SK-N-SH (cell line): ENCODE results near the gene SIRT1. TPM values are rescaled to one million over a fixed set of nuclear protein-coding genes. Genes with fewer than 3 reads are reported as not detected.

Experiments
- CTCF ChIA-PET: fragments of 300-600, 350-600 bp; formaldehyde crosslinking; extraction: SDS; loops from one replicate; lab custom pipeline; 2021; lab: Yijun Ruan, JAX
- POLR2A ChIA-PET: fragments of 350-600 bp; sonication (Branson Sonifier 250); formaldehyde crosslinking; extraction: SDS; loops from one replicate; lab custom pipeline; 2020; ENCODE audit warnings: antibody characterized with exemption, inconsistent platforms; lab: Yijun Ruan, JAX
- DNase-seq: peaks from one replicate; pipeline ENCODE4 v3.0.0; 2012
- H2AFZ ChIP-seq: fragments of 200-600 bp; sonication (generic); 2 replicates; pipeline ENCODE4 v1.8.1; 2016; ENCODE audit warnings: antibody characterized with exemption, mild to moderate bottlenecking, low read depth
- H3F3A ChIP-seq: fragments of 200-600 bp; sonication (generic); replicated peaks from 2 replicates; pipeline ENCODE3; 2016; ENCODE audit warnings: antibody characterized with exemption, mild to moderate bottlenecking; ENCODE audit not compliant: insufficient read depth
- H3K27ac ChIP-seq, 2 experiments: fragments of 200-500 bp in 1 of 2; fragments of 200-600 bp in 1 of 2; sonication (Bioruptor generic) in 1 of 2; sonication (generic), shearing (Covaris generic) in 1 of 2; 2 replicates each; pipeline versions ENCODE4 v1.5.1 to v1.6.1; 2014 to 2016; ENCODE audit warnings: low read depth in 2 of 2, inconsistent platforms in 1 of 2, low read length in 1 of 2, mild to moderate bottlenecking in 1 of 2, mixed read lengths in 1 of 2
- H3K27me3 ChIP-seq: fragments of 200-600 bp; sonication (generic), shearing (Covaris generic); 2 replicates; pipeline ENCODE4 v1.6.1; 2016; ENCODE audit warnings: mixed run types; ENCODE audit not compliant: insufficient read depth
- H3K36me3 ChIP-seq, 2 experiments: fragments of 200-500 bp in 1 of 2; fragments of 200-600 bp in 1 of 2; sonication (Bioruptor generic) in 1 of 2; sonication (generic) in 1 of 2; replicated peaks in 1 of 2; 2 replicates each; pipeline versions ENCODE3 to v1.5.1; 2014 to 2016; ENCODE audit warnings: low read length in 1 of 2, mild to moderate bottlenecking in 1 of 2; ENCODE audit not compliant: insufficient read depth in 2 of 2, control insufficient read depth in 1 of 2
- H3K4me1 ChIP-seq, 2 experiments: fragments of 200-500 bp in 1 of 2; fragments of 200-600 bp in 1 of 2; sonication (Bioruptor generic) in 1 of 2; sonication (generic), shearing (Covaris generic) in 1 of 2; 2 replicates each; pipeline versions ENCODE4 v1.5.1 to v1.6.1; 2014 to 2016; ENCODE audit warnings: low read depth in 1 of 2, low read length in 1 of 2, mixed run types in 1 of 2; ENCODE audit not compliant: insufficient read depth in 2 of 2, control insufficient read depth in 1 of 2
- H3K4me2 ChIP-seq: fragments of 200-600 bp; sonication (generic), shearing (Covaris generic); 2 replicates; pipeline ENCODE4 v1.6.1; 2017; ENCODE audit warnings: mixed run types
- H3K4me3 ChIP-seq, 2 experiments: fragments of 200-500 bp in 1 of 2; fragments of 200-600 bp in 1 of 2; sonication (Bioruptor generic) in 1 of 2; sonication (generic), shearing (Covaris generic) in 1 of 2; 2 replicates each; pipeline versions ENCODE4 v1.5.1 to v1.8.1; 2014 to 2016; ENCODE audit warnings: low read depth in 2 of 2, inconsistent platforms in 1 of 2, low read length in 1 of 2, mild to moderate bottlenecking in 1 of 2, mixed read lengths in 1 of 2, moderate library complexity in 1 of 2
- H3K79me2 ChIP-seq: fragments of 200-600 bp; sonication (generic); 2 replicates; pipeline ENCODE4 v1.8.1; 2017; ENCODE audit warnings: mild to moderate bottlenecking; ENCODE audit not compliant: insufficient read depth
- H3K9ac ChIP-seq: fragments of 200-600 bp; sonication (generic); 2 replicates; pipeline ENCODE4 v1.6.1; 2017; ENCODE audit warnings: mixed run types
- H3K9me2 ChIP-seq: fragments of 200-600 bp; sonication (generic); 2 replicates; pipeline ENCODE4 v1.6.1; 2017; ENCODE audit warnings: mixed run types
- H3K9me3 ChIP-seq: fragments of 200-600 bp; sonication (generic); 2 replicates; pipeline ENCODE4 v1.6.1; 2017; ENCODE audit warnings: mixed run types, mild to moderate bottlenecking, moderate library complexity
- H4K20me1 ChIP-seq: fragments of 200-600 bp; sonication (generic); 2 replicates; pipeline ENCODE4 v1.6.1; 2017; ENCODE audit warnings: mild to moderate bottlenecking, mixed run types; ENCODE audit not compliant: insufficient read depth
- CTCF ChIP-seq: fragments of 200-600 bp; sonication (generic); IDR thresholded peaks from 2 replicates; pipeline ENCODE4 v1.6.1; 2017; ENCODE audit warnings: antibody characterized with exemption, mild to moderate bottlenecking, moderate library complexity
- EP300 ChIP-seq, 2 experiments: IDR thresholded peaks; 2 replicates each; pipeline versions ENCODE4 v1.4.0 to v1.6.1; 2012; ENCODE audit warnings: borderline replicate concordance in 1 of 2, low read depth in 1 of 2, low read length in 1 of 2
- GATA2 ChIP-seq: sonication (generic); formaldehyde crosslinking; IDR thresholded peaks from 2 replicates; pipeline ENCODE4 v1.5.0; 2020; ENCODE audit warnings: mild to moderate bottlenecking, missing genetic modification reagents
- JUND ChIP-seq: IDR thresholded peaks from 2 replicates; pipeline ENCODE4 v1.4.0; 2012
- MAX ChIP-seq: IDR thresholded peaks from 2 replicates; pipeline ENCODE4 v1.4.0; 2012; ENCODE audit warnings: low read depth
- MEF2A ChIP-seq: IDR thresholded peaks from 2 replicates; pipeline ENCODE4 v1.4.0; 2012; ENCODE audit warnings: low read depth, borderline replicate concordance
- MXI1 ChIP-seq: IDR thresholded peaks from 2 replicates; pipeline ENCODE4 v1.6.1; 2012; ENCODE audit warnings: mild to moderate bottlenecking, low read depth, low read length, improper control_type of control experiment
- NFIC ChIP-seq: IDR thresholded peaks from 2 replicates; pipeline ENCODE4 v1.4.0; 2012; ENCODE audit warnings: borderline replicate concordance
- PBX3 ChIP-seq: IDR thresholded peaks from 2 replicates; pipeline ENCODE4; 2012
- RAD21 ChIP-seq: IDR thresholded peaks from 2 replicates; pipeline ENCODE4 v1.6.1; 2012; ENCODE audit warnings: mild to moderate bottlenecking, low read length
- USF2 ChIP-seq: fragments of 150-350 bp; IDR thresholded peaks from 2 replicates; pipeline ENCODE4 v1.6.1; 2017; ENCODE audit warnings: antibody characterized with exemption, low read length, low read depth, borderline replicate concordance
- ZBTB33 ChIP-seq: IDR thresholded peaks from 2 replicates; pipeline ENCODE4 v1.4.0; 2012; ENCODE audit warnings: low read depth, borderline replicate concordance
- WGBS: methylation state at CpG from one replicate; pipeline ENCODE4 v1.1.6; 2017; ENCODE audit warnings: low lambda C conversion rate; 5-methylcytosine and 5-hydroxymethylcytosine counted together
- polyA plus RNA-seq, 3 experiments: library from polyadenylated mRNA; depleted of rRNA; stranded (reverse); fragments of >200 nt; gene quantifications; 2 replicates each; pipeline ENCODE4 v1.2.3, GENCODE V29; 2012

SIRT1 gene
- polyA plus RNA-seq, 1 of the 3 experiments (the other 2 are of a cell fraction): 6.0 TPM

GRCh38 chr10:67851186-67851585, 33.3 kb upstream of the SIRT1 start:
- no peaks in the 10 kb centered on the region for H4K20me1 ChIP-seq
- CTCF ChIA-PET: interaction anchor here (0.7 to 1.5 kb wide), 4 partner anchors 63 to 357 kb away, joined by 3 to 5 read pairs (median 3); no protein-coding TSS in a partner anchor
- DNase-seq: no peak
- H2AFZ ChIP-seq: no peak overlapping the region
- H3K9ac ChIP-seq: no peak overlapping the region
- peaks cover 0 to 3% of the 10 kb centered on the region in 2 experiments; a peak in 1 of 4 replicates for H3K4me1 ChIP-seq
- H3K79me2 ChIP-seq: 0 out of 2 replicates have a peak, but pooled peaks cover 7% of the 10 kb centered on the region
- 68% methylated on average over 2 of the region's 2 CpGs for WGBS
- H3K9me3 ChIP-seq: no peaks in the 10 kb centered on the region
- TF ChIP-seq PBX3 (no peak), CTCF (no peak), GATA2 (no peak; the same call in 1 of the 2 replicates), EP300 (IDR thresholded peaks at IDR 0.05; ENCODE audit: borderline replicate concordance in 1 of 2, low read depth in 1 of 2, low read length in 1 of 2) (peak in 1 of 2 experiments; percentile 37; a peak in 1 of 4 replicates)
- H3K36me3 ChIP-seq: no peaks in the 10 kb centered on the region
- H3K4me2 ChIP-seq: no peak overlapping the region
- H3F3A ChIP-seq: peaks cover 4% of the 10 kb centered on the region
- POLR2A ChIA-PET: no interaction called here
- H3K9me2 ChIP-seq: no peaks in the 10 kb centered on the region
- H3K27me3 ChIP-seq: no peaks in the 10 kb centered on the region
- no peak overlapping the region for H3K4me3 ChIP-seq
- no peak overlapping the region for H3K27ac ChIP-seq

- ChIA-PET CTCF (interaction anchor here (1.0 kb wide), 1 partner anchor 360 kb away, joined by 3 read pairs; no protein-coding TSS in a partner anchor), POLR2A (no interaction called here)
- Histone ChIP-seq H3K4me1 (peaks cover 0 to 3% of the 10 kb centered on the region in 2 experiments; a peak in 1 of 4 replicates), H3K4me2 (no peak overlapping the region), H3K27ac (no peak overlapping the region), H3K79me2 (0 out of 2 replicates have a peak, but pooled peaks cover 7% of the 10 kb centered on the region), H4K20me1 (no peaks in the 10 kb centered on the region), H3K27me3 (no peaks in the 10 kb centered on the region), H3K9ac (no peak overlapping the region), H3F3A (peaks cover 4% of the 10 kb centered on the region), H3K9me2 (no peaks in the 10 kb centered on the region), H2AFZ (no peak overlapping the region), H3K36me3 (no peaks in the 10 kb centered on the region), H3K4me3 (no peak overlapping the region), H3K9me3 (no peaks in the 10 kb centered on the region)
- DNase-seq: no peak
- 83% methylated on average over 5 of the region's 5 CpGs for WGBS
- TF ChIP-seq NFIC (no peak), RAD21 (no peak), JUND (no peak), MXI1 (no peak), MAX (no peak), GATA2 (no peak), ZBTB33 (no peak), MEF2A (no peak), USF2 (no peak)
Measured at GRCh38 chr10:67852761-67853160, 31.7 kb upstream of the SIRT1 start.
